GM19193 (cell line): Measurements from ENCODE around the gene OGFOD3.

Experiments used
- POLR2A ChIP-seq: IDR thresholded peaks from 4 replicates; pipeline ENCODE4 v1.6.1; 2011; ENCODE audit not compliant: insufficient read depth, insufficient read length; ENCODE audit errors: extremely low read depth

The OGFOD3 gene

DNA sequence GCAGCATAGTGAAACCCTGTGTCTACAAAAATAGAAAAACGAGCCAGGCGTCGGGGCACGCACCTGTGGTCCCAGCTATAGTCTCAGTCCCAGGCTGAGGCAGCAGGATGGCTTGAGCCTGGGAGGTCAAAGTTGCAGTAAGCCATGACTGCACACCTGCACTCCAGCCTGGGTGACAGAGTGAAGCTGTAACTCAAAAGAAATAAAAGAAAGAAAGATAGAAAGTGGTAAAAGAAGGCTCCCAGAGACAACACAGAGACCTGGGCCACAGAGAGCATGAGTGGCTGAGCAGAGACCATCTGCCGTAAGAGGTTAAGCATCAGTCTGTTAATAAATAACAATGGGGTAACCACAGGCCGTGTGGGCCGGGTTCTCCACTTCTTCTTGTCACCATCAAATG, 15.5 kb downstream of the OGFOD3 start:
- TF ChIP-seq POLR2A, result no peak

DNA sequence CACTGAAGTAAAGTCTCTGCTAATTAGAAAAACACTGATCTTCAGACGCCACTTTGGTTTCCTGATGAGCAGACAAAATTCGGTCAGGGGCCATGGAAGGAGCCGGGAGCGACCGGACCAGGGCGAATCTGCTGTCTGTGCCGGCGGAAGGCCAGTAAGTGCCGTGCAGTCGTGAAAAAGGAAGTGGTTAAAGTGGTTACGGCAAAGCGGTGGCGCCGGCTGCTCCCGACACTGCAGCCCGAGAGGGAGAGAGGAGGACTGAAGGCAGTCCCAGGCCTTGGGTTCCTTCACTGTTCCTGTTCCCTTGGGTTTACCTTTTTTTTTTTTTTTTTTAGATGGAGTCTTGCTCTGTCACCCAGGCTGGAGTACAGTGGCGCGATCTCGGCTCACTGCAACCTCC, 17.6 kb downstream of the OGFOD3 start:
- peak; percentile 43 for TF ChIP-seq POLR2A

DNA sequence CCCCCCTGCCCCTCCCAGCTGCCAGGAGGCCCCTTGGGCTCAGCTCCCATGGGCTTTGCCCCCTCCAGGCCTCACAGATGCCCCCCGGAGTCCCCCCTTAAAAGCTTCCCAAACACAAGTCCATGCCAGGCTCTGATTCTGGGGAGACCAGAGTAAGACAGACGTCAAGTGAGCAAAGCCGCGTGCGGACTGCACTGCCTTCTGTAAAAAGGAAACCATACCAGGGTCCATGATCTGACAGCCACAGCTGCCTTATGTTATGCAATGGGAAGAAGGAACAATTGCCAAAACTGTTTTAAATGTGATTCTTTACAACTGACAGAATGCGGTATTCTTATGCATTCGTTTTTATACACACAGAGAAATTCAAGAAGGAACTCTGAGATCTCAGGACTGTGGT, 18.2 kb downstream of the OGFOD3 start:
- TF ChIP-seq POLR2A, result no peak

DNA sequence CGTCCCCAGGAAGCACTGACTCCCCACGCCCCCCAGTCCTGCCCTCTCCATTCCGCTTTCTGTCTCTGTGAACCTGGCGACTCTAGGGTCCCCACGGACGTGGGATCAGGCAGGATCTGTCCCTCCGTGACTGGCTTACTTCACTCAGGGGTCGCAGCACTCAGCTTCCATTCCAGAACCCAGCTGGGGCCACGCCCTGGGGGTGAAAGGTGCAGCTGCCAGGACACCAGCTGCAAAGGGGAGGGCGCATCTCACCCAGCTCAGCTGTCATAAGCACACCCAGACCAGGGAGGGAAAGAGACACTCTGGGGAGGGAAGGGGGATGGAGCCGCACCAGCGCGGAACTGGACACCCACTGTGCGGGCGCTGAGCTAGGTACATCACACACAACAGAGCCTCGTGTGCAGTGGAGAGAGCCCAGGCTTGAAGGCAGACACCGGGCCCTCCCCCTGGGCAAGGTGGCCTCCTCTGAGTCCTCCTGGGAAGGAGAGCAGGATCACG, 18.7 kb downstream of the OGFOD3 start:
- no peak for TF ChIP-seq POLR2A

GRCh38 chr17:82399041-82399441, 19.3 kb downstream of the OGFOD3 start:
- no peak for TF ChIP-seq POLR2A

DNA sequence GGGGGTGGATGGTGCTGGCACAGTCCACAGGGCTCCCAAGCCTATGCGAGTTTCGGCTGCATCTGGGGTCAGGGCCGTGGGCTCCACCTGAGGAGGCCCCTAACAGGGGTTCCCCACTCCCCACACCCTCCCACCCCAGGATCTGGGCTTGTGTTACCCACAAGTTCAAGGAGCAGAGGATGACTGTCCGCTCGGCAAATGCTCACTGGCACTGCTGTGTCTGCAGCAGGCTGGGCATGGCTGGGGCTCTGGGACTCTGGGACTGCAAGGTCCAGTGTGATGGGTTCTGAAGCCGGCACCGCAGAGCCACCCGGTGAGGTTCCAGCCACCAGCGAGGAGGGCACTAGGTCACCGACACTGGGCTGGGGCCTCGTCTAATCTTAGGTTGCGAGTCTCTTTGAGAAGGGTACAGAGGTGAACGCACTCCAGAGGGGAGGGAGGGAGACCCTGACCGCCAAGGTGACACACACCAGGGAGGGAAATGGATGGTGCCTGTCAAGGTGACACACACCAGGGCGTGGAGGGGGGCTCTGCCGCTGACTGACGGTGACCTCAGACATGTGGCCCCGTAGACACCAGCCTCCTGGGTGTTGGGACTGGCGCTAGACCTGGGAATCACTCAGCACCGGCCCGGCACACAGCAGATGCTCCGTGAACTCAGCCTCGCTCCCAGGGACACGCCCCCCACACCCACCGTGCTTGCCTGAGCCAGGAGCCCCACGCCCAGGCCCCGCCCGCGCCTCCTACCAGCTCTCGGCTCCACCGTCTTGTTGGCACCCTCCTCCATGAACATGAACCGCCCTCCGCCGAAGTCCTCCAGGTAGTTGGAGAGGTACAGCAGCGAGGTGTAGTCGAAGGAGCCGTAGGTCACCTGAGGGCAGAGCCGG, 20.7 kb downstream of the OGFOD3 start:
- TF ChIP-seq POLR2A, result no peak

- TF ChIP-seq POLR2A, result no peak
Observed at GRCh38 chr17:82396601-82397435, 21.6 kb downstream of the OGFOD3 start.

DNA sequence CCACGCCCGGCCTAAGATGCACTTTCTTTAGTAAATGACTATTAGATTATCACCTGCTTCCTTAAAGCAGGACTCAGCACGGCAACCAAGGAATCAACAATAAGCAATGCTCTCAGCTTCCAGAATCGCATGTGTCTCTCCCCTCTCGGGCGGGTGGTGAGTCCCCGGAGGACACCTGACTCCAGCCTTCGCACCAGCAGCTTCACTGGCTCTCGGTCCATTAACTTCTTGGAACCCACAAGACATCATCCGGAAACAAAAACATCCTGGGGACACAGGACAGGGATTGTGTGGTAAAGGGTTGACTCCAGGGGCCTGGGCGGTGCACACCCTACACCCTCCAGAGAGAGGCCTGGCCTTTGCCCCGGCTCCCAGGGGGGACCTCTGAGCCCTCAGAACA, 24.1 kb downstream of the OGFOD3 start:
- no peak for TF ChIP-seq POLR2A

DNA sequence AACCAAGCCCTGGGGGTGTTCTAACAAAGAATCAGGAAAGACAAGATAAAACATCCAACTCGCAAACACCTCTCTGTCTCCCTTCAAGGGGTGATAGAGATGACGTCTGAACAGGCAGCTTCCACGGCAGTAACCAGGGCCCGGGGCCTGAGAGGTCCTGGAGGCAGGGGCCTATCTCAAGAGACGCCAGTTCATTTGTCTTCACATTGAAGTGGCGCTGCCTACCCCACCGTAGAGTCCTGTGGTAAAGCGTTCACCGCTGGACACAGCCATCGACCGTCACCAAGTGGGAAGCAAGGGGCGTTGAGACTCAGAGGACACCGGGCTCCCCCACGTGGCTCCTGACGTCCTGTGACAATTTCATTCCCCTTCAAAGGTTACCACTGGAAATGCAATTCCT, 25.4 kb downstream of the OGFOD3 start:
- TF ChIP-seq POLR2A, result no peak

GRCh38 chr17:82392209-82392920, 26.0 kb downstream of the OGFOD3 start:
- no peak for TF ChIP-seq POLR2A

DNA sequence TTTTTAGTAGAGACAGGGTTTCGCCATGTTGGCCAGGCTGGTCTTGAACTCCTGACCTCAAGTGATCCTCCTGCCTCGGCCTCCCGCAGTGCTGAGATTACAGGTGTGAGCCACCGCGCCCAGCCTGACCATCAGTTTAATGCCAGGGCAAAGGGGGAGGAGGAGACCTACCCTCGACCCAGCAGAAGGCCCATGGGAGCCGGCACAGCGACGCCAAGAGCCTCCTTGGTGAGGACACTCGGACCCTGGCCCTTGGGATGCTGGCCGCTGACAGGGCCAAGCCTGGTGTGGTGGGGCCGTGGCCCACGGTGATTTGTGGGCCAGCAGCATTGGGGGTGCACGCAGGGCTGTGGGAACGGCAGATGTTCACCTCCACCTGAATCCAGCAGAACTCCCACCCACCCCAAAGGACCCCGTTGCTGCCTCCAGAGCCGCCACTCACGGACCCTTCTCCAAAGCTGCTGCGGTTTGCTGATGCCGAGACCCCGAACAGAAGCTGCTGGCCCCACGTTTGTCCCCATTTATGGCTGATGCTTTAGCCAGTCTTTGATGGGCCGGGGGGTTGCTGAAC, 26.8 kb downstream of the OGFOD3 start:
- TF ChIP-seq POLR2A, result no peak

- TF ChIP-seq POLR2A, result no peak
Observed at GRCh38 chr17:82390860-82391435, 27.4 kb downstream of the OGFOD3 start.

DNA sequence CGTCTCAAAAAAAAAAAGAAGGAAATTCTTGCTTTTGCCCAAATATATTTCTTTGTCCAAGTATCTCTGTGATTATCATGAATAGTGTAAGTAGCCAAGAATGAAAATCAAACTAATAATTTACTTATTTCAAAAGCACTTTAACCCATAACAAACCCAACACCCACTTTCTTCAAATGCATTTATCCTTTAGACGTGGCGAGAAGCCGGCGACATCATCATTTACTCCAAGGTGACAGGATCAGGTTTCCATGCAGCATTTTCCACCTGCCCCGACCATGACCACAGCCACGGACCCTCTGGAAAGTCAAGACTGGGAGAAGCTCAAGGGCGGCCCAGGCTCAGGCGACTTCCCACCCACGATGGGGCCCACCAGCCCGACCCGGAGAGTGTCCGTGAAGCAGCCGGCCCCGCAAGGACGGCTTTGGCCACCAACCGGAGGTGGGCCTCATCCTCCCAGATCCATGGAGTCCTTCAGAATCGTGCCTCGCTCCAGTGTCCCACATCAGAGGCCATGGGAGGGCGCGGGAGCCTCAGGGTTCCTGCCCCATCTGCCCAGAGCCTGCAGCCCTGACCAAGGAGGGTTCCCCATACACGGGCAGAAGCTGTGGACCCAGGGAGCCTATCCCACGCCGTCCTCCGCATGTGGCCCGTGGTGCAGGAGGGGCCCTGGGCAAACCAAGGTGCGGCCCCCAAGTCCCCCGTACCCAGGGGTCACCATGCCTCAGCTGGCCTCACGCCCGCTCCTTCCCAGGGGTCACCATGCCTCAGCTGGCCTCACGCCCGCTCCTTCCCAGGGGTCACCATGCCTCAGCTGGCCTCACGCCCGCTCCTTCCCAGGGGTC, 28.1 kb downstream of the OGFOD3 start:
- TF ChIP-seq POLR2A, result no peak
